OCI-LY1 (cell line): ENCODE results near the gene SYT1.

Experiments used
- EZH2 ChIP-seq: fragments of 200-600 bp; sonication (generic), shearing (Covaris generic); IDR thresholded peaks from 2 replicates; pipeline ENCODE4 v1.8.0; 2017; ENCODE audit warnings: borderline replicate concordance, mixed run types, mild to moderate bottlenecking, antibody characterized with exemption, low read length, moderate library complexity, mixed read lengths
- TF ChIP-seq, protein P1 (sequence below): fragments of 200-600 bp; sonication (generic), shearing (Covaris generic); IDR thresholded peaks from 2 replicates; pipeline ENCODE4 v1.5.1; 2017; ENCODE audit warnings: mild to moderate bottlenecking, antibody characterized with exemption, low read length, moderate library complexity, mixed read lengths

DNA sequence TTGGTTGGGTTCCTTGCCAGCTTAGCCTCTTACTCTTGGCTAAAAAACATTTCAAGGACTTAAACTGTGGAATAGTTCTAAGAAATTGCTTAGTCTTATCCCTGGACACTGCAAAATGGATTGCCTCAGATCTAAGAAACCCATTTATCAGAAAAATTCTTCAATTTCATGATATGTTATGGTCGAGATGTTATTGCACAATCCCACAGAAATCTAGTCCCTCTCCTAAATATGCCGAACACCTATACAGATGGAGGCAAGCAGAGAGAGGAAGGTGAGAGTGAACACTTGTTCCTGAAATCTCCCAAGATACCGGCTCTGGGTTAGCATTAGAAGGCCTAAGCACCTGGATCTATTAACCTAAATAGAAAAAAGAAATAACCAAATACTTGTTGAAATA is 559.0 kb downstream of the SYT1 start:
- TF ChIP-seq, protein P1, sequence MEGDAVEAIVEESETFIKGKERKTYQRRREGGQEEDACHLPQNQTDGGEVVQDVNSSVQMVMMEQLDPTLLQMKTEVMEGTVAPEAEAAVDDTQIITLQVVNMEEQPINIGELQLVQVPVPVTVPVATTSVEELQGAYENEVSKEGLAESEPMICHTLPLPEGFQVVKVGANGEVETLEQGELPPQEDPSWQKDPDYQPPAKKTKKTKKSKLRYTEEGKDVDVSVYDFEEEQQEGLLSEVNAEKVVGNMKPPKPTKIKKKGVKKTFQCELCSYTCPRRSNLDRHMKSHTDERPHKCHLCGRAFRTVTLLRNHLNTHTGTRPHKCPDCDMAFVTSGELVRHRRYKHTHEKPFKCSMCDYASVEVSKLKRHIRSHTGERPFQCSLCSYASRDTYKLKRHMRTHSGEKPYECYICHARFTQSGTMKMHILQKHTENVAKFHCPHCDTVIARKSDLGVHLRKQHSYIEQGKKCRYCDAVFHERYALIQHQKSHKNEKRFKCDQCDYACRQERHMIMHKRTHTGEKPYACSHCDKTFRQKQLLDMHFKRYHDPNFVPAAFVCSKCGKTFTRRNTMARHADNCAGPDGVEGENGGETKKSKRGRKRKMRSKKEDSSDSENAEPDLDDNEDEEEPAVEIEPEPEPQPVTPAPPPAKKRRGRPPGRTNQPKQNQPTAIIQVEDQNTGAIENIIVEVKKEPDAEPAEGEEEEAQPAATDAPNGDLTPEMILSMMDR: no peak
- no peak for TF ChIP-seq EZH2
